Hippocampal formation (tissue), 2 donors: Measurements from ENCODE around the gene TVP23C.
"Not testable (repeated sequence)": the region's sequence is repeated elsewhere in the genome, so short reads cannot be mapped to it uniquely, and the experiment has no call there.

ENCODE experiments used
- DNase-seq, 2 donors: peaks; one replicate each; lab custom pipeline; 2025; lab: John Stamatoyannopoulos, UW

TVP23C gene

DNA sequence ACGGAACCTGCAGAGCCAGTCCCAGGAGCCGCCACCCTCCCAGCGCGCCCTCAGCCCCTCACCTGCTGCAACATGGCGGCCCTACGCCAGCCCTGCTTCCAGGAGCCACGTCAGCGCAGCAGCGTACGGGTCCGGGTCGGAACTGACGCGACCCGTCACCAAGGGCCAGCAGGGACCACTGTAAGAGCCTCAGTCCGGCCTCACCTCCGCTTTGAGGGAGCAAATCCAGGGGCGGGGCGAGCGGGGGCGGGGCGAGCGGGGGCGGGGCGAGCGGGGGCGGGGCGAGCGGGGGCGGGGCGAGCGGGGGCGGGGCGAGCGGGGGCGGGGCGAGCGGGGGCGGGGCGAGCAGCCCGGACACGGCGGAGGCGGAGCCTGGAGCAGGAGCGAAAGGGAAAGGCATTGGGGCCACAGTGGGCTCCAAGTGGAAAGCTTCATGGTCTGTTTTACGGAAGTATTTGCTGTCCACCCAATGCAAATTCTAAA, at the start of gene TVP23C:
Gene TVP23C (minus strand): TSS at position 109 of the 483 bp plus-strand sequence. CDS start 35 bp downstream, at position 74.
- peak; percentile 50 to 66 for DNase-seq

DNA sequence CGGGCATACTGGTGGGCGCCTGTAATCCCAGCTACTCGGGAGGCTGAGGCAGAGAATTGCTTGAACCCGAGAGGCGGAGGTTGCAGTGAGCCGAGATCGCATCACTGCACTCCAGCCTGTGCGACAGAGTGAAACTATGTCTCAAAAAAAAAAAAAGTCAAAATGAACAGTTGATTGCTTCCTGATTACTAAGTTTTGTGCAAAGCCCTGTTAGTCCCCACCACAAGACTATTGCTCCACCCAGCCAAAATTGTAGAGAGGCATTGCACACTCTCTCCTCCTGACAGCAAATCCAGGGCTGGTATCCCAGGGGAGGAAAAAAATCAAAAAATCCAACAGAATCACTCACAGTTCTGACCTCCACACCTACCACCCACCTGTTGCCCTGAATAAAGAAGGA, 29.7 kb upstream of the TVP23C start:
- DNase-seq, result not testable (repeated sequence)

DNA sequence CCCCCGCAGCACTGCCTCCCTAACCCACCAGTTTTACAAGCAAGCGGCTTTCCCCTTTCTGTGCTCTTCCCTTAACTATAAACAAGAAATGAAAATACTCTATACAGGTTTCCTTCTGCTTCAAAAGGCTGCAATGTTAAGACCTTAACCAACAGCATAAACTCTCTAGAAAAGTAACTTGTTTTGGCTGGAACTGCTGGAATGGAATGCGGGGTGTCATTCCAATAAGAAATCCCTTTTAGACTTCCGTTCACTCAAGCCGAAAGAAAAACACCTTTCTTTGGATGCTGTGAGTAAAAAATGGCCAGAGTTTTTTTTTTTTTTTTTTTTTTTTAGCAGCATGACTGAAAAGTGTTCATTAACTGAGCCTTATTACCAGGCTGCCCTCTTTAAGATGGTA, 28.7 kb upstream of the TVP23C start:
- not testable (repeated sequence) for DNase-seq

DNA sequence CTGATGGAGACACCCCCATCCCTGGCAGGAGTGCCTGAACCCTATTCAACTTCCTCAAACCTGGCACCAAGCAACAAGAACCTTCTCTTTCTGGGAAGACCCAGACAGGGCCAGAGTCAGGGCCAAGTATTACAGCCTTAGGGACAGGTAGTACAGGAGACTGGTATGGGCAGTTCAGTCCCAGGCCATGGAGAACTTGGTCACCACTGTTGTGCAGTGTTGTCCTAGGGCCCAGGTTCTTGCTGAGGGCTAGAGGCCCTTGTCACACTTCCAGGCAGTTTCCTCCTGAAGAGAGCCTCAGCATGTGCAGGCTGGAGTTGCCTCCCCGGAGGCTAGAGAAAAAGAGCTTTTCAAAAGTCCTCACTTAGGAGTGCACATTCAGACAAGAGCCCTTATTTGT, 27.6 kb upstream of the TVP23C start:
- DNase-seq, result not testable (repeated sequence)

DNA sequence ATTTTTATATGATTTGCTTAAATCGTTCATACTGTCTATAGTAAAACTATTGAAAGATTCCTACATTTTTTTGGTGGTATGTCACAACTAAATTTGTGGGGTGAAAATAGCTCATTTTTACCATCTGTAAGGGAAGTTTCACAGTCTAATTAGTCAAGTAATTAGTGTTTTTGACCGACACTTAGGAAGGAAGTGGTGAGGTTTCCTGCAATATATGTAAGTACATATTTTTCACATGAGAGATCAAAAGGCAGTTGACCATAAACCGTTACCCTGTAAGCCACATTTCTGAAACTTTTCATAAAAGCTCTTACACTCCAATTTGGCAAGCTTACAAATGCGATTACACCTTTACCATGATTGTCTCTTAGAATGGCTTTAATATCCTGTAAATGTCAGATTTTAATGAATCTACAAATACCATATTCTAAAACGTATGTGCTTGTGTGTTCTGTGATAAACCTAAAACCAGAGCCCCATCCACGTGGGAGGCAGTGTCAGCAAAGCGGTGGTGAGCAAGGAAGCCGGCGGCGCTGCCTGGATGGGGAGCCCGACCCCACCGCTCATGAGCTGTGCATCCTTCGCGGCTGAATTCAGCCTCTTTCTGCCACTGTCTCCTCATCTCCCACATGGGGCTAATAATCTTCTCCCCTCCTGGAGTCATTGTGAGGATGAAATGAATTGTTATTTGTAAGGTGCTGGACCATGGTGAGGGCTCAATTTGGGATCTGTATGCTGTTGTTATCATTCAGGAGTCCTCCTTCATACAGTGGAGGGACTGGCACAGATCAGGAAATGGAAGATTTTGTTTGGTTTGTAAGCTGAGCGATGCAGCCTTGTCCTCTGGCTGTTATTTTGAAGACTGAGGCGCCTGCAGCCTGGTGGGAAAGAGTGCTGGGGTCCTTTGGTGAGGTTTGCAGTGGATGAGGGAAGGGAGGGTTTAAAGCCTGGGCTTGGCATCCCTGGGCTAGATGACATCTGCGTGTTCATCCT, 26.6 kb upstream of the TVP23C start:
- not testable (repeated sequence) for DNase-seq

DNA sequence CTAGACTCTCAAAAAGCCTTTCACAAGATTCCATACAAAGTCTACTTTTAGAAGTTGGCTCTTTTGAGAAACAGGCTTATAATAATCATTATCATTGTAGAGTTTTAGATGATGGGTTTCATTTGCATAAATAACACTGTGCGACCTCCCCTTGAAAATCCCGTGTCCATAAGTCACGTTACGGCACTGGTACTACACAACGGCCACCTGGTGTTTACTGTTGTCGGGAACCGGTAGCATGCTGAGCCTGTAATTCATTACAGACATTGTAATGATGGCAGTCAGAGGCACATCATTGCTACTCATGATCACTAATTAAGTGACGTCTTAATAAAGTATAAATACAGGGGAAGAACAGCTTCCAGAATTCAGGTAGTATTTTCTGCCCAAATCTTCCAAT, 24.7 kb upstream of the TVP23C start:
- DNase-seq, result not testable (repeated sequence)

DNA sequence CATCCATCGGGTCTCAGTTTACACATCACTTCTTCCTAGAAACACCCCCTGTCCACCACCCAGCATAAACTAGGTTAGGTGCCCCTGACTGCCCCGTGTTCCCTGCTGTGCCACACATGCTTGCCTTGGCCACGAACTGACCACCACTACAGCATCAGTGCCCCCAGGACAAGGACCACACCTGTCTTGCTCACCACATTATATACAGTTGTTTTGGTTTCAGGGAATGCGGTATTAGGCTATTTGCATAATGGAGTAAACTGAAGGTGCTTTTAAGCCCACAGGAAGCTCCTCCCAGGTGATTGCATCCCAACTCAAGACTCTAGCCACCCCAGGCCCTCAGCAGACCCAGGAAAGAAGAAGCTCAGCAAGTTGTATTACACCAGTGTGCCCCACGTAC, 20.0 kb upstream of the TVP23C start:
- DNase-seq, result not testable (repeated sequence)

DNA sequence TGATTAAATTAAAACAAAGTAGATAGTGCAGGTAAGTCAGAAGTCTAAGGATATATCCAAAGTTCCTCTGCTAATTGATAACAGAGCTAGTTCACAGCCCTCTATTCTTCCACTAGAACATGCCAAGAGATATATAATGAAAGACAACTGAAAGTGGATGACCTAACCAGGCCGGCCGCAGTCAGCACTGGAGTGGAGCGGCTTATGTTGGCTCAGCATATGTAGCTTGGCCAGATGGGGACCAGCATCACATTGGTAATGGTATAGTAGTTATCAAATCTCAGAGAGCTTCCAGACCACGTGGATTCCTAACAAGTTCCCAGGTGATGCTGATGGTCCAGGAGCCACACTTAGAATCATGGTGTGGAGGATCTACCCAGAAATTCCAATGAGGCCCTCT, 18.2 kb upstream of the TVP23C start:
- DNase-seq, result not testable (repeated sequence)

DNA sequence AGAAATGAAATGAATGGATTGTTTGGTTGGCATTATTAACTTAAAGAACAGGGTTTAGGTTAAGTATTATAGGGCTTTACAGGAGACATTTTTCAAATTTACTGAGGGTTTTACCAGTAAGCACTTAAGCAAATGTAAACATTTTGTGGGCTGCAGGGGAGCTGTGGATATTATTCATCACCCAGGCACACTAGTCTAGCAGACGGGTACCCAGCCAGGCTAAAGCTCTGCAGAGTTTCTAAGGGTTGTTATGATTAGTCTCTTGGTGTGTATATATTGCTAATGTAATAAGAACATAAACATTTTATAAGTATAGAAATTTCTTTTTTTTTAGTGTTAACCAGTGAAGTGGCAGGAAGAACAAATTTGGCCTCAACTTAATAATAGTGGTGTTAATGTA, 13.6 kb upstream of the TVP23C start:
- not testable (repeated sequence) for DNase-seq

DNA sequence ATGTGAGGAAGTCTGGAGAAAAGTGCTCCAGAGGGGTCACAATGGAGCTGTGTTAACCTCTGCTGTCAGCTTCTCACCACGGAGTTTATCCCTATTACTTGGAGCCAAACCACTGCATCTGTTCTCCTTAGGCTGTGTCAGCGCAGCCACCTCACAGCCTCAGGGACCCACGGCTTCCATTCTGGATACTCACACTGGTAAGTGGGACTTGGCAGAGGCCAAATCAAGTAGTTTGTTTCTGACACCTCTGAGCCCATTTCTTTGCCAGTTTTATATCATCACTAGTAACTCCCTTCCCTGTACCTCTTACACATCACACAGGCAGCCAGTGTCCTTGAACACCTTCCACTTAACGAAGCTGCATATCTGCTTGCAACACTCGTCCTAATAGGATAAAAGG, 11.4 kb upstream of the TVP23C start:
- DNase-seq, result not testable (repeated sequence)

DNA sequence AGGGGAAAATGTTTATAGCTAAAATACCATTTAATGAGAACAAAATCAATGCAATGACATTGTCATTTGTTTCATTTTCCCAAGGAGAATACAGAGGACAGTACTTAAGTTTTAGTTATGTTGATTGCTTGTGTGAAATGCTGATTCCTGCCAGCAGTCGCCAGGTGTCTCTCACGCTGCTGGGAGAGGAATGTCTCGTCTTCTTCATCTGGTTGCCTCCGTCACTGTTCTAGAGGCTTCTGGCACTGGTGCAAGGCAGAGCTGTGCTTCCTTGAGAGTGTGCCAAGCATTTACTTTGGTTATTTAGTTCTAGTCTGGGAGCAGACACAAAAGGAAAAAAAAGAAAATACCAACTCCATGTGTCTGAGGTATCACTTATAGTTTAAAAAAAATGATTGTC, 10.6 kb upstream of the TVP23C start:
- DNase-seq, result not testable (repeated sequence)

DNA sequence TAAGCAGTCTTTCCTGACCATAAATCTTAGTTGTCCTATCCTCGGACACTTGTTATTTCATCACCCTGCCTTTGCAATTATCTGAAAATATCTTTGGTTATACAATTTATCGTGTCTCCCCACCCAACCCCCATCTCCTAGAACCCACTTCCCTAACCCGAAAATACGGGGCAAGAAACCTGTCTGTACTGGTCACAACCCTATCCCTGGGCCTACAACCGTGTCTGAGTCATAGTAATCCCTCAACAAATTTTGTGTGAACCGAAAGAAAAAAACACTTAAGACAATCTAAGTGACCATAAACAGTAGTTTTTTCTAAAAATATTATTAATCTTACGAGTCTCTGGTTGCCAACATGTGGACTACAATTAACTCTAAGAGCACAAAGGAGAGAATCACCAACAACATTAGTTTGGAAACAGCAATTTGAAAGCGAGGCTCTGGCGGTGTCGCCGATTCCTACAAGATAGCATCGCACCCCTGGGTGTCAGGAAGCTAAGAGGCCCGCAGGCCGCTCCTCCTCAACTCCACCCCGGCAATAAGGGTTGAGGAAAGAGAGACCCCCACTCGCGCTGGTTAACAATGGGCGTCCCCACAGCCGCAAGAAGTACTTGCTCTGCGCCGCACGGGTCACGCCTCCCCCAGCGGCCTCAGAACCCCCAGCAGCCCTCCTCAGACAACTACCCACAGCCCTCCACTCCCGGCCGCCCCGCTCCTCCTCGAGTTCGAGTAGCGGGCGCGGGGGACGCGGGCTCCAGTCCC, 489 bp downstream of the TVP23C start:
- DNase-seq, result not testable (repeated sequence)

DNA sequence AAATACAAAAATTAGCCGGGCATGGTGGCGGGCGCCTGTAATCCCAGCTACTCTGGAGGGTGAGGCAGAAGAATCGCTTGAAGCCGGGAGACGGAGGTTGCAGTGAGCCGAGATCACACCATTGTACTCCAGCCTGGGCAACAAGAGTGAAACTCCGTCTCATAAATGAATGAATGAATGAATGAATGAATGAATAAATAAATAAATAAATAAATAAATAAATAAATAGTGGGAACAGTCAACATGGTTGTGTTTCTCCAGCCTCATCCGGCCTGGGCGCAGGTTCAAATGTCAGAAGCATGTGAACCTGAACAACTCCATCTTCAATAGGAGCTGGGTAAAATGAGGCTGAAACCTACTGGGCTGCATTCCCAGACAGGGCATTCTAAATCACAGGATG, 1.8 kb downstream of the TVP23C start:
- DNase-seq, result not testable (repeated sequence)

DNA sequence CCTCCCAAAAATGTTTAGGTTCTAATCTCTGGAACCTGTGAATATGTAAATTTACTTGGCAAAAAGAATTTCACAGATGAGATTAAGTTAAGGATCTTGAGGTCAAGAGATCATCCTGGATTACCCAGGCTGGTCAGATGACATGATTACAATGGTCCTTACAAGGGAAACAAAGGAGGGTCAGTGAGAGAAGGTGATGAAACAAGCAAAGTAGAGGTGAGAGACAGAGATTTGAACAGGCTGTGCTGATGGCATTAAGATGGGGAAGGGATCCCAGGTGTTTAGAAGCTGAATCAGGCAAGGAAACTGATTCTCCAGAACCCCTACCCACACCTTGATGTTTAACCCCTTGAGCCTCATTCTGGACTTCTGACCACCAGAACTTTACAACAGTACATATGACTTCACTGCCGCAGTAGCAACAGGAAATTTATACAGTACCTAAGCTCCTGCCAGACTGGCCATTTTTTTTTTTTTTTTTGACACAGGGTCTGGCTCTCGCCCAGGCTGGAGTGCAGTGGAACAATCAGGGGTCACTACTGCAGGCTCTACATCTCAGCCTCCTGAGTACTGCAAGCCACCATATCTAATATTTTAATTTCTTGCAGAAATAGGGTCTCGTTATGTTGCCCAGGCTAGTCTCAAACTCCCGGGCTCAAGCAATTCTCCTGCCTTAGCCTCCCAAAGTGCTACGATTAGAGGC, 4.7 kb downstream of the TVP23C start:
- DNase-seq, result not testable (repeated sequence)

DNA sequence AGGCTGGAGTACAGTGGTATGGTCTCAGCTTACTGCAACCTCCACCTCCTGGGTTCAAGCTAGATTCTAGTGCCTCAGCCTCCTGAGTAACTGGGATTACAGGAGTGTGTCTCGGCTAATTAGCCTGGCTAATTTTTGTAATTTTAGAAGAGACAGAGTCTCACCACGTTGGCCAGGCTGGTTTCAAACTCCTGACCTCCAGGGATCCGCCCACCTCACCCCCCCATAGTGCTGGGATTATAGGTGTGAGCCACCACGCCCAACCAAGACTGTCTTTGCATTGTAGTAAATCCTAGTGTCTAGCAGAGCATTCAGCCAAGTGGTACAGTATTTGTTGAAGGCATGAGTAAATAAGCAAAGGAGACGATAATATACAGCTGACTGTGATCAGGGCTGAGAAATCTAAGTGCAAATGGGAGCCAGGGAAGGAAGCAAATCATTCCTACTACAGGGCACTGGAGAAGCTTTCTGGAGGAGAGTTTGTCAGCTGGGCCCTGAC, 5.9 kb downstream of the TVP23C start:
- not testable (repeated sequence) for DNase-seq

DNA sequence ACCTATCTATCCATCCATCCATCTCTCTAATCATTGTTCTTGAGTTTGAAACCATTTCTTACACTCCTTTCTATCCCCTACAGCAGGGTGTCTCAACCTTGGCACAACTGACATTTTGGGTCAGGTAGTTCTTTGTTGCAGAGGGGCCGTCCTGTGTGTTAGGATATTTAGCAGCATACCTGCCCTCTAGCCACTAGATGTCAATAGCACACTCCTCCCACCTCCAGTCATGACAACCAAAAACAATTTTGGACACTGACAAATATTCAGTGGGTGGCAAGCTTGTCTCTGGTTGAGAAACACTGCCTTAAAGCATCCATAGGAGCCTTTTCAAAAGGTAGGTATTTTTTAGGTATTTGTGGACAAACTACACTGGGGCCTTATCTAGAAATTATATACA, 10.4 kb downstream of the TVP23C start:
- DNase-seq, result not testable (repeated sequence)

DNA sequence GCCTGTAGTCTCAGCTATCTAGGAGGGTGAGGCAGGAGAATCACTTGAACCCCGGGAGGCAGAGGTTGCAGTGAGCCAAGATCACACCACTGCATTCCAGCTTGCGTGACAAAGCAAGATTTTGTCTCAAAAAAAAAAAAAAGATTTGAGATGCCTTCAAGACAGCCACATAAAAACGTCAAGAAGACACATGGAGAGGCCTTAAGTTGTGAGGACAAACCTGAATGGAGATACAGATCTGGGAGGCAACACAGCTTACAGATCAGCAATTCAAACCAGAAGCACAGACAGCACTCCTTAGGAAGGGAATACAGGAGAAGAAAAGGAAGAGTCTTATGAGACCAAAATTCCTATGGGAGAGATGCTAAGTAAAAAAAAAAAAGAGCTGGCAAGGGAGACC, 13.7 kb downstream of the TVP23C start:
- not testable (repeated sequence) for DNase-seq

DNA sequence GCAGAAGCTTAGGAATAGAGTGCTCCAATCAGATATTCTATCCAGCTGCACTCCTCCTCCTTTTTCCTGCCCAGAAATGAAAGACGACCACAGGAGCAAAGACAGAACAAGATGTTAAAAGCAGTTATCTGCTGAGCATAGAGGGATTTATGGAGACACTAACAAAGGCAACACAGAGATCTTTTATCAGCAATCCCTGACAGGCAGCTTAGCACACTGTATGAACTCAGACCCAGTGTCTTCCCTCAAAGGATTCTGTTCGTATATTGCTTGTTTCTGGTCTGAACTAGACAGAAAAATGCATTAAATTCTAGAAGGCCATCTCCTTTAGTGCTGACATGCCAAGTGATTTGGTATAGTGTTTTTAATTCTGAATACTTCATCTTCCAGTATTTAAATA, 16.7 kb downstream of the TVP23C start:
- DNase-seq, result not testable (repeated sequence)

DNA sequence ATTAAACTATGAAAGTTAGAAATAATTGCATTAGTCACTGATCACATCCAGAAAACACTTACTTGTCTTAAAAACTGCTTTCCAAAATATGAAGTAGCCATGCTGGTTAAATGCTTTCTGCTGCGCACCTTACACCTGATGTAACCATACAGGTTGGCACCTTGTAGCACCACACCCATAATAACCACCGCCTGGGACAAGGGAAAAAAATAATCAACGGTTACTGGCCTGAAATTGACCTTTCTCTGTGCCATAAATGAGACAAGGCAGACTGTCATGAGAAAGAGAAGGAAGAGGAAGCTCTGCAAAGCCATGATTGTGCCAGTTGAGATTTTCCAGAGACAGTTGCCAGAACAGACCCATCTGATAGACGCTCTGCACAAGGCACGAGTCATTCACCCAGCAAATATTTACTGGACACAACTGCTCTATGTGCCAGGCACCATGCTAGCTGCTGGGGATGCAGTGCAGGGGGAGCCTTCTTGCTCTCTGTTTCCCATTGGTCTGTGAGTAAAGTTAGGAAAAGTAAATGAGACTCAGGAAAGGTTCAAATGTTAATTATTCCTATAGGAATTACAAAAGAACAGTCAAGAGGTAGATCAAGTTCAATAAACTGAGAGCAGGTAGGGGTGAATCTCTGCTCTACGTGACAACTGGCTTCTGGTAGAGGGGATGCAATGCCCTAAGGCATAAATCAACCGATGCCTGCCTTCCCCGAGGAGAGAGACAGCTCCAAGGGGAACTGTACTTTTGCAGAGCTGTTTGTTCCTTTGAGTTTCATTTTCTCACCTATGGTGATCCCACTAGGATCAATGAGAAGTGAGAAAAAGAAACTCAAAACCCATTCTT, 22.7 kb downstream of the TVP23C start:
- not testable (repeated sequence) for DNase-seq

DNA sequence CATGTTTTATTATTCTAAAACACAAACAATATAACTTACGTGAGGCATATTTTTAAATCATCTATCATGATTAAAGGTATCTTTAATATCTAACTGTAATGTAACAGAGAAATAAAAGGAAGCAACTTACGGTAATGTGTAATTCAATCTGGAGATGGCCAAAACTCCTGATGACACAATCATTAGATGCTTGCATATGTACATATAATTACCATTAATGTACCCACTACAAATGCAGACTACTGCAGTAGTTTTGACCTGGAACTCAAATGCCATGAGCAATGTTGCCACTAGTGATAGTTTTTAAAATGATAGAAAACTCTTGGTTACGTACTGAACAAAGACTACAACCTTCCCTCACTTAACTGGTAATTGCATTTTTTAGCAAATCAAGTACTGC, 30.2 kb downstream of the TVP23C start:
- DNase-seq, result not testable (repeated sequence)
